ENCODE measurements around the gene MTERF4. TPM values are rescaled to one million over a fixed set of nuclear protein-coding genes. Genes with fewer than 3 reads are reported as not detected.
A peak's percentile ranks its signal among the peaks of the same experiment; 100 is the strongest.

MTERF4 gene
- 39.0 and 46.2 TPM in 2 replicates for total RNA-seq (2014; rRNA removed; shearing (Covaris generic))

- DNase-seq (ENCODE audit: low spot score): peak; percentile 76
Observed at GRCh38 chr2:241102239-241102803, at the start of gene MTERF4. TSS of gene MTERF4 (minus strand) at chr2:241102287. CDS start at chr2:241102273, 14 bp downstream.

DNA sequence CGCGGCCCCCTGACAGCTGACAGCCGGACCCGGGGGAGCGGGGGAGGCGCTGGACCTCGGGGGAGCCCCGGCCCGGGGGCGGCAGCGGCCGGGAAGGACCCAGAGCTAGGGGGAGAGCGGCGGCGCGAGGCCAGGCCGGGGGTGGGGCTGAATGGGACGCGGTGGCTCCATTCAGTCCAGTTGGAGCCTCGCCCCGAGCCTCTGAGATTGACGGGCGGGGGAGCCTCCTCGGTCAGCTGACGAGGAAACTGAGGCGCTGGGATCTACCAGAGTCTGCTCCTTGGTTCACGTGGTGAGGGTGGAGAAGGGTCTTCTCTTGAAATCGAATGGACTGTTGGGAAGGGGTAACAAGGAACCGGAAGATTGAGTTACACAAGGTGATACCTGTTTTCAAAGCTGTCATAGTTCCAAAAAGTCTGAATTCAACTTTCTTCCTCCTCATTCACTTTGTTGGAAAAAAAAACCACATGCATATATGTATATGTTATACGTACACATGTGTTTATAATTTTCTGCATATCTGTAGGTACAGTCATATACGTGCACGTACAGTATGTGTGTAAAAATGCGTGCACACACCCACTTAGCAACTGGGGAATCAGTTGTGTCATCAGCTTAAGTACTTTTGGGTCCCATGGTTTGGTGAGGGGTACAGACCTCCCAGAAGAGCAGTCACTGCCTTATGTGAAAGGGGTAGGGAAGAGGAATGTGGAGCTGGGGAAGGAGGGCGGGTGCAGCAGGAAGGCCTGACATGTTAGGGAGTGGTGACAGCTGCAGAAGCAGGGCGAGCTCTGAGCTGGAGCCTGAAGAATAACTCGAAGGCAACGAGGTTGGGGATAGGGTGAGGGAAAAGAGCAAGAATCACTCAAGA is 48.8 kb upstream of the MTERF4 start:
- no peak for DNase-seq (ENCODE audit: low spot score)

- peak; percentile 87 for DNase-seq (ENCODE audit: low spot score)
Observed at GRCh38 chr2:241149925-241150659, 48.0 kb upstream of the MTERF4 start, which contains the start of gene PPP1R7. TSS of gene PPP1R7 (plus strand) at chr2:241150467. CDS start at chr2:241150496, 29 bp downstream.

DNA sequence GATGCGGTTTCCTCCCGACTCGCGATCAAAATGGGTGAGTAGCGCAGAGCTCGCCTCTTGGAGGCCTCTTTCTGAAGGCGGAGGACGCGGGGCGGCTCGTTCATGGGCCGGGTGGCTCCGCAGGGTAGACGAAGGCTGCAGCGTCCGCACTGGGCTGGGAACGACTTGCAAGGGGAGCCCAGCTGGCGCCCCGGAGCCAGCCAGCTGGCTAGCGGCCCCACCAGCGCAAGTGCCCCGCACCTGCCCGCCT is 47.5 kb upstream of the MTERF4 start:
- DNase-seq (ENCODE audit: low spot score): no peak

GRCh38 chr2:241148891-241149674 is 47.0 kb upstream of the MTERF4 start, which contains the start of gene PASK:
TSS of gene PASK (minus strand) at chr2:241149472. CDS start at chr2:241143032, 6,440 bp downstream.
- DNase-seq (ENCODE audit: low spot score): peak; percentile 91

DNA sequence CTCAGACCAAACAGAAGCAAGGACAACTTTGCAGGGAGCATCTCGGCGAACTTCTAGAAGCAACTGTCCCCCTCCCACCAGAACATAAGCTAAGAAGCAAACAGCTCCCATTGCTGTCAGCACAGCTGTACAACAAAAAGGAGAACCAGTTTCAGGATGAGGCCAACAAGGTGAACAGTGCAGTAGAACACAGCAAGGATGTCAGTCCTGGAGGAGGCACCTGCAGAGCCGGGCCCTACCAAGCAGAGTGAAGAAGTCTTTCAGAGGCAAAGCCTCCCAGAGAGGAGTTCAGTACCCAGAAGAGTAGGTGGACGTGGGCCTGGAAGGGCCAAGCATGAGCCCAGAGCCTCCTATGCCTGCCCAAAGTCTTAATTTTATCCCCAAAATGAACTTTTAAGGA is 46.2 kb upstream of the MTERF4 start:
- no peak for DNase-seq (ENCODE audit: low spot score)

DNA sequence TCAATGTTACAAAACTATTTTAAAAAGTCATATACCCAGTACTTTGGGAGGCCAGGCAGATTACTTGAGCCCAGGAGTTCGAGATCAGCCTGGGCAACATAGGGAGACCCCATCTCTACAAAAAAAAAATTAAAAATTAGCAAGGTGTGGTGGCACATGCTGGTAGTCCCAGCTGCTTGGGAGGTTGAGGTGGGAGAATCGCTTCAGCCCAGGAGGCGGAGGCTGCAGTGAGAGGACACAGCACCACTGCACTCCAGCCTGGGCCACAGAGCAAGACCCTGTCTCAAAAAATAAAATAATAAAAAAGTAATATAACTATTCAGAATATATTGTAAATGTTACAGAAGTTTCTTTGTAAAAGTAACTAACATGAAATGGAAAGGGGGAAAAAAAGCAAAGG is 45.2 kb upstream of the MTERF4 start:
- DNase-seq (ENCODE audit: low spot score): no peak

- DNase-seq (ENCODE audit: low spot score): no peak
Observed at GRCh38 chr2:241146286-241146685, 44.2 kb upstream of the MTERF4 start.

DNA sequence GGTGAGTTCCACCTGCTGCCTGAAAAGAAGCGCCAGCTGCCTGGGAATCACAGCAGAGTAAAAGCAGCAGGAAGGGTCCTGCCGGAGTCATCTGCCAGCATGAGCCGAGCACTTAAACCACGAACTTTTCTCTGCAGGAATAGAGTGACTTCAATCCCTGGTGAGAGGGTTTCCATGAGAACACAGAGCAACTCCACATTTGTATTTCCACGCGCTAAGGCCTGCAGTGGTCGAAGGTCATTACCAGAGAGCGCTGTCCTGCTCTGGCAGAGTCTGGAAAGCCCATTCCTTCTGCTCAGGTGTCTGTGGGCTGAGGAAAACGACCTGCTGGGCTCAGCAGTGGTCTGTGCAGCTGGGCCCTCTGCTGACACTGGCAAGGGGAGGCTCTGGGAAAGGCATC is 40.5 kb upstream of the MTERF4 start:
- no peak for DNase-seq (ENCODE audit: low spot score)

DNA sequence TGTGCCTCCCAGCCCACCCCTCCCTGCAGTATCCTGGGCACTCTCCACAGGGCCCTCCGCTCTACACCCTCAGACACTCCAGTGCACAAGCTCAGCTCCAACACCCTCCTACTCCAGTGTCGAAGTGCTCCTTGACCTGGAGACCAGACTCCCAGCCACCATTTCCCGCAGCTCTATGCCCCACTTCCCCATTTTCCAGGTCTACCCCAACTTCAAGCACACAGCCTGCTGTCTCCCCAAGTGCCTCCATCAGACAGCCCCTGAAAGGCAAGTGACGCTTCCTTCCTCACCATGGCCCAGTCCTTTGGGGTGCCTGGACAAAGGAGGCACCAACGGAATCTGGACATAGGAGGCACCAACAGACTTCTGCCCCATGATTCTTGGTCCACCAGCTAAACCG is 40.0 kb upstream of the MTERF4 start:
- no peak for DNase-seq (ENCODE audit: low spot score)

DNA sequence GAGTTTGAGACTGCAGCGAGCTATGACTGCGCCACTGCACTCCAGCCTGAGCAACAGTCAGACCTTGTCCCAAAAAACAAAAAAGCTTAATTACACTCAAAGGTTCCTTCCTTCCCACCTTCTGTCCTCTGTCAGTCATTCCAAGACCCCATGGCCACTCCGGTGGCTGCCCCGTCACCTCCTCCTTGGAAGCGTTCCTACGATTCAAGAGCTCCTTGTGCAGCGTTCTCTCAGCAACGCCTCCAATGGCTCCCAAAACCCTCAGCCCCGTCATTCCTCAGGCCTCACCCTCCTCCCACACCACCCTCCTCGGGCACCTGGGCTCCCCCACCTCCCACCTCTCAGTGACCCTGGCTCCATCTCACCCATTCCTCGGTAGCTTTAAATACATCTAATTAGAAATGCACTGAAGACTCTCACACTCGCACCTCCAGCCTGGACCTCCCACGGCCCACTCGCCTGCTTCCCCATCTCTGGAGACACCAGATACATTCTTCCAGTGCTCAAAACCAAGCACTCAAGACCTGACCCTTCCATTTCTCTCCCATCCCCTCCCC is 39.2 kb upstream of the MTERF4 start:
- no peak for DNase-seq (ENCODE audit: low spot score)

DNA sequence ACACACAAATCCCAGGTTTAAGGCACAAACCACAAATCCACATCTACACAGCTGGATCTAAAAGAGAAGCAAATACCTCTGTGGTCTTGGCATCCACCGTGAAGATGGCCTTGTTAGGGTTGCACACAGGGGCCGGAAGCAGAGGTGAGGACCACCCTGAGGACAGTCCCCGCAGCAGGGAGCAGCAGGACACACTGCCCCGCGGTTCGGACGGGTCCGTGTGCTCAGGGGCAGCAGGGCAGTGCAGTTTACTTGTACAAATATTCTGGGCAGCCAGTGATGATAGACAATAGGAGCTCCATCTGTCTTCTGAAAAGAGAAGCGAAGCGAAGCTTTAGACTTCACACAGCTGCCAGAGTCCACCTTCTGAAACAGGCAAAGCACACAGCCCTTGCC is 38.4 kb upstream of the MTERF4 start:
- DNase-seq (ENCODE audit: low spot score): no peak

DNA sequence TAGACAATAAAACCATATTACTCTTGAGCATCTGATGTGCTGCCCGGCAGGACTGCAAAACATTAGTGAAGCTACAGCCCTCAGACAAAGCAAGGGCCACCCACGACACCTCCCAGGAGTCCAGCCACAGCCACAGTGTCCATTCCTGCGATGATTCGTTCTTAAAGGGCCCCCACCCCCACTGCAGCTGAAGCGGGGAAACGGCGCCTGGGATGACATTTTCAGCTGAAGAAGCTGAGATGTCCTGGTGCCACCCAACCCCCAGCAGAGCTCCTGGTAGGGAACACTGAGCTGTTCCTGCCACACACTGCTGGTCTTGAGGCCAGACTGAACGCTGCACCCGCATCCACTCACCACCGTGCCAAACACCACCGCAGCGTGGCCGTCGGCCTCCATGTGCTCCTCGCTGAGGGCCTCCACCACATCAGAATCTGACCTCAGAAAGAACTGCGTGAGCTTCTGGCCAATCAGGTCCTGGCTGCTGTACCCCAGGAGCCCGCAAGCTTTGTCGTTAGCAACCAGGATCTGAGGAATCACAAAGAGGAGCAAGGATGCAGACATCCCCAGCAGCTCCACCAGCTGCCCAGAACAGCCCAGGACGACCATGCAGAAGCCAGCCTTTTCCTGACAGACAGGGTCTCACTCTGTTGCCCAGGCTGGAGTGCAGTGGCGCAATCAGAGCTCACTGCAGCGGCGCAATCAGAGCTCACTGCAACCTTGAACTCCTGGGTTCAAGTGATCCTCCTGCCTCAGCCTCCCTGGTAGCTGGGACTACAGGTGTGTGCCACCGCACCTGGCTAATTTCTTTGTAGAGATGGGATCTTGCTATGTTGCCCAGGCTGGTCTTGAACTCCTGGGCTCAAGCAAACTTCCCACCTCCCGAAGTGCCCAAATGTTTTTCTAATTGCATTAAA is 37.7 kb upstream of the MTERF4 start:
- DNase-seq (ENCODE audit: low spot score): no peak

DNA sequence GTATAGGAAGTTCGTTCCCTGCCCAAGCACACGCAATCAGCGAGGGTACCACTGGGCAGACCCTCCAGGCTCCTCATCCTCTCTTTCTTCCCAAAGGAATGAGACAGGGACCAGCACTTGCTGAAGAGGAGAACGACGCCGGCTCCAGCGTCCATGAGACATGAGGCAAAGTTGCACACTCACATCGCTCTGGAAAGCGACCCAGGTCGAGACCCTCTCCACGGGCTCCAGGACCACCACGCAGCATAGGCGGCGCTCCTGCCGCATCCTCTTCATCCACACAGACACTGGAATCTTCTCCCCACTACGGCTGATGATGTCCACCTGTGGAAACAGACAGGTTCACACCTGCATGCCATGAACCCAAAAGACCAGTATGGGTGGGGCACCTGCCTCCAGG is 36.4 kb upstream of the MTERF4 start:
- DNase-seq (ENCODE audit: low spot score): no peak

- DNase-seq (ENCODE audit: low spot score): no peak
Observed at GRCh38 chr2:241137276-241138190, 35.4 kb upstream of the MTERF4 start.

GRCh38 chr2:241136661-241137260 is 34.7 kb upstream of the MTERF4 start:
- DNase-seq (ENCODE audit: low spot score): no peak

DNA sequence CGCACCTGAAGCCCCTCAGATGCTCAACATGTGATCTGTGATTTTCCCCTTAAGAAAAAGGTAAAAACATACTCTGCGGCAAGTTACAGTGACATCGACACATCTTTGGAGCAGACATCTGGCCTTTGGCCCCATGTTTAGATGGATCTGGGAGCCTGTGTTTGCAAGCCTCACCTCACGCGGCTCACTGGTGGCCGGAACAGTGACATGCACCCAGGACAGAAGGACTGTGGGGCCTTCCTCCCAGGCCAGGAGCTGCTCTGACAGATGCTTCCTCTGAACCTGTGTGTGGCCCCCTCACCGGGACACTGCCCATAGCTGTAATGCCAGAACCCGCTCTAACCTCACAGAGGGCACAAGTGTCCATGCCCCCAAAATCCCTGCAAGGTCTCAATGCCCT is 34.1 kb upstream of the MTERF4 start:
- DNase-seq (ENCODE audit: low spot score): no peak

DNA sequence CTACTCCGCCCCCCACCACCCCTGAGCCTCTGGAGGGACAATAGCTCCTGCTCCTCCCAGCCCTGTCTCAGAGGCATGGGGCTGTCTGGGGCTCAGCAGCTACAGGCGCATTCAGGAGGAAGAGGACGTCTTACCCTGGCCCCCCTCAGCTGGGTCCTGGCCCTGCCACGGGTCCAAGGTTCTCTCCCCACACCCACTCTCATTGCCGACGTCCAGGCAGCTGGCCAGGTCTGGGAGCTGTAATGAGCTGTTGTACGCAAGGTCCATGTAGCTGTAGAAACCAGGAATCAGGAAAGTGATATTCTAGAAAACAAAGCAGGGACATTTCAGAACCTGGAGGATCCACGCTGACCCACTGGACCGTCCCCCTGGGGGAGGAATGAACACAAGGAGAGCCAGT is 33.6 kb upstream of the MTERF4 start:
- DNase-seq (ENCODE audit: low spot score): no peak

GRCh38 chr2:241134711-241135110 is 32.6 kb upstream of the MTERF4 start:
- no peak for DNase-seq (ENCODE audit: low spot score)

Measured in A172 (cell line).